Astrocyte of the cerebellum (primary cell): ENCODE results near the gene NHS.

Experiments
- DNase-seq: peaks from one replicate; pipeline ENCODE4 v3.0.0-alpha.2; 2011; ENCODE audit warnings: low read depth
- H3K4me3 ChIP-seq: 2 replicates; pipeline ENCODE4 v1.5.1; 2011; ENCODE audit warnings: mild to moderate bottlenecking, low read depth, low read length, moderate library complexity
- in situ Hi-C: cut with HindIII; loops from 2 replicates; pipeline ENCODE4 v1.10.0; 2017; ENCODE audit warnings: low sequenced_read_pairs
- TF ChIP-seq, protein P1 (sequence below): IDR thresholded peaks from 2 replicates; pipeline ENCODE4 v1.5.1; 2012; ENCODE audit warnings: low read length, low read depth, moderate library complexity, mild to moderate bottlenecking; ENCODE audit errors: missing control alignments

Gene NHS

DNA sequence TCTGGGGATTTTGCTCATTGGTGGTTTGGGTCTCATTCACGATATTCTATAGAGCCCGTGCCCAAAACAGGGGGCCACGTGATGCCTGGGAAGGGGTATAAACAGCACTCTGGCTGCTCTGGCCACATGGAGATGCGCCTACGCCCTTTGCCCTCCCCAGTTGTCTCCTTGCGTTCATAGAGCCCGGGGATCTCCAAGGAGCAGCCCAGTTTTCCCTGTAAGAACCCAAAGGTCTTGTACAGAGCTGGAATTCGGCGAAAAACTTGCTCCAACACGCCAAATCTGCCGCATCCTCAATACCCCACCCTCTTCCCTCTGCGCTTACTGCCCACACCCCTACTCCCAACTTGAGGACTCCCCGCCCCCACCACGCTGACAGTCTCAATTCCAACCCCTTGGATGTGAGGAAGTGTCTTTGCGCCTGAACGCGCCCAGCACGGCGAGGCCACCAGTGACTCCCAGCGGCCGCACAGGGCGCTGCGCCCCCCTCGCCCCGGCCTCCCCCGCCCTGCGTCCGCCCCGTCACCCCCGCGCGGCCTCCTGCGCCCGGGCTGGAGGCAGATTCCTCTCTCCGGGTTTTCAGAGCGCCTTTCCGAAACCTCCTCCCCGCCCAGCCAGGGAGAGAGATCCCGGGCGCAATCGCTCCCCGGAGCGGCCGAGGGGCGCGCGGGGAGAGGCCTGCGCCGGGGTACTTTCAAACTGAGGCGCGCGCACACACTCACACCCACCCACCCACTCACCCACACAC is at the start of gene NHS:
Gene NHS, plus strand, starts transcription at position 582 of the 748 bp plus-strand sequence. CDS start 558 bp downstream, outside the sequence.
- TF ChIP-seq, protein P1, sequence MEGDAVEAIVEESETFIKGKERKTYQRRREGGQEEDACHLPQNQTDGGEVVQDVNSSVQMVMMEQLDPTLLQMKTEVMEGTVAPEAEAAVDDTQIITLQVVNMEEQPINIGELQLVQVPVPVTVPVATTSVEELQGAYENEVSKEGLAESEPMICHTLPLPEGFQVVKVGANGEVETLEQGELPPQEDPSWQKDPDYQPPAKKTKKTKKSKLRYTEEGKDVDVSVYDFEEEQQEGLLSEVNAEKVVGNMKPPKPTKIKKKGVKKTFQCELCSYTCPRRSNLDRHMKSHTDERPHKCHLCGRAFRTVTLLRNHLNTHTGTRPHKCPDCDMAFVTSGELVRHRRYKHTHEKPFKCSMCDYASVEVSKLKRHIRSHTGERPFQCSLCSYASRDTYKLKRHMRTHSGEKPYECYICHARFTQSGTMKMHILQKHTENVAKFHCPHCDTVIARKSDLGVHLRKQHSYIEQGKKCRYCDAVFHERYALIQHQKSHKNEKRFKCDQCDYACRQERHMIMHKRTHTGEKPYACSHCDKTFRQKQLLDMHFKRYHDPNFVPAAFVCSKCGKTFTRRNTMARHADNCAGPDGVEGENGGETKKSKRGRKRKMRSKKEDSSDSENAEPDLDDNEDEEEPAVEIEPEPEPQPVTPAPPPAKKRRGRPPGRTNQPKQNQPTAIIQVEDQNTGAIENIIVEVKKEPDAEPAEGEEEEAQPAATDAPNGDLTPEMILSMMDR, result peak; percentile 44
- peak within 1 kb of the TSS; percentile 72 for H3K4me3 ChIP-seq

DNA sequence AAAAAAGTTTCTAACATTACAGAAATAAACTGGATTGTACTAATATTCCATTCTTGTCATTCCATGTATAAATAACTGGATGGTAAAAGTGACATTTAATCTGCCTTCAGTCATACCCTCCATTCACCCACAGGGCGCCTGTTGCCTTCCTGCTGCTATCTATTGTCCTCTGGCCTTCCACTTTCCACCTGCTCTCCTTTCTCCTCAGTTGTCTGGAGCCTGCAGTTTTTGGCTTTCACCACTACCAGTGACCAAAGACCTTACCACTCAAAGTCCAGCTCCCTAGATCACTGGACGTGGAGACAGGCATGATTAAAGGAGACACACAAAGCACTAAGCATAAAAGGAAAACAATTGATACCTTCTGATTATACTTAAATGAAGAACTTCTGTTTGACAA is 46.2 kb upstream of the NHS start:
- TF ChIP-seq, protein P1, result no peak
- in situ Hi-C loops, result no loop called here
- no peak for DNase-seq
- no peak overlapping the region for H3K4me3 ChIP-seq

More for the DNA sequence above, at the start of gene NHS:
- DNase-seq, result peak; percentile 24
- in situ Hi-C loops, result no loop called here

DNA sequence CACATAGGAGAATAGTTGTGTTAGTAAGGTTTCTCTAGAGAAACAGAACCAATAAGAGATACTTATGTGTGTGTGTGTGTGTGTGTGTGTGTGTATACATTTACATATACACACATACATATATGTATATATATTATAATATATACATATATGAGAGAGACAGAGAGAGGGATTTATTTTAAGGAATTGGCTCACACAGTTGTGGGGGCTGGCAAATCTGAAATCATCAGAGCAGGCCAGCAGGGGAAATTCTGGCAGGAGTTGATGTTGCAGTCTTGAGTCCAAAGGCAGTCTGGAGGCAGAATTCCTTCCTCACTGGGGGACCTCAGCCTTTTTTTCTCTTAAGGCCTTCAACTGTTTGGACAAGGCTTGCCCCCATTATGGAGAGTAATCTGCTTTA is 38.6 kb upstream of the NHS start:
- DNase-seq, result no peak
- in situ Hi-C loops, result no loop called here
- TF ChIP-seq, protein P1, result no peak
- no peak overlapping the region for H3K4me3 ChIP-seq

DNA sequence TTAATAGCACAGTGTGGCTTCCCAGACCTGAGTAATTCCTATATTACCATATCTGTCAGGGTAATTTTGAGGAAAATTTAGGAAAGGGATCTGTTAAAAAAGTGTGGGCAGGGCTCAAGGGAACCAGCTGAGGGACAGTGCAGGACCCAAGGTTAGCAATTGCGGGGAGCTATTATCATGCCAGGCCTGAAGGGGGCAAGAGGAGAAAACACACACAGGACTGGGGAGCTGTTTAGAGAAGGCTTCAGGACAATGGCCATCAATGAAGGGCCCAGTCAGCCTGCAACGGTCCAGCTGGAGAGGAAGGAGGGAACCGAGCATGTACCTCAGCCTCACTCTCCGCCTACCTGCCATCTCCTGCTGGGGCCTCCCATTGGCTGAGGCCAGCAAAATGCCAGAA is 19.0 kb upstream of the NHS start:
- TF ChIP-seq, protein P1, result no peak
- no peak for DNase-seq
- H3K4me3 ChIP-seq, result no peak overlapping the region
- in situ Hi-C loops, result no loop called here

DNA sequence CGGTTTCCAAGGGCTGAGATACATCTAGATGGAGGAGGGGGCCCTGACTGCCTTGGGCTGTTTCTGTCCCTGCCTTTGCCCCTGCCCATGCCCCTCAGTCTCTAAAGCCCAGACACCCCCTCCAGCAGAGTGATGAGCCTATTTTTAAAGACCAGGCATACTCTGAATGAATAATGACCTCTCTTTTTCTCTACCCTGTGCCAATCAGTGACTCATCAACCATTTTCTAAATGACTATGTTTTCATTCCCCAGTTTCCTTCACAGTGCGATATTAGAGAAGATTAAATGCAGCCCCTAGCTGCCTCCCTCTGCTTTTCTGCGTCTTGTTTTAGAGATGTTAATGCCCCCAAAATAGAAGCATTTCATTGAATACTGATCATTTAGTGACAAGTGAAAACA is 15.5 kb upstream of the NHS start:
- DNase-seq, result peak; percentile 31
- in situ Hi-C loops, result no loop called here
- H3K4me3 ChIP-seq, result no peak overlapping the region
- TF ChIP-seq, protein P1, result no peak

DNA sequence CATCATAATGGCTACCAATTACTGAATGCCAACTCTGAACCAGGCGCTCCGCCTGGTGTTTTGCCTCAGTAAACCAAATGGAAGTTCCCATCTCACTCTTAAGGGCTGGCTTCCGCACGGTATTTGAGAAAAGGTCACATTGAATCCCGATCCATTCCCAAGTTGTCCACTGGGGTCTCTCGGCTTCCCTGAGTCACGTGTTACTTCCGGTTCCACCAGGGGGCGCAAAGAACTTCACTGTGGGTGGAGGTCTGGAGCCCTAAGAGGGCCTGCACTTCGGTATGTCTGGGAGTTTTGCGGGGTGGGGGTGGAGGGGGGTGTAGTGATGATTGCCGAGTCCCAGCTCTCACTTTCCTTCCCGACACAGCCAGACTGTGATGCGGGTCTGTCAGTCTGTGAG is 13.4 kb upstream of the NHS start:
- in situ Hi-C loops, result no loop called here
- TF ChIP-seq, protein P1, result peak; percentile 20

More for the DNA sequence above, 13.4 kb upstream of the NHS start:
- H3K4me3 ChIP-seq, result no peak overlapping the region
- no peak for DNase-seq
